ENCODE data around the gene TNFAIP8. TPM values are rescaled to one million over a fixed set of nuclear protein-coding genes. Genes with fewer than 3 reads are reported as not detected.

The TNFAIP8 gene
- total RNA-seq, 1 donor: 66.0 TPM

- DNase-seq (ENCODE audit: low read depth in 2 of 3, low spot score in 2 of 3): no peak
These were observed 10.2 kb downstream of the TNFAIP8 start for GRCh38 chr5:119365847-119366539.

- no peak for DNase-seq (ENCODE audit: low read depth in 2 of 3, low spot score in 2 of 3)
These were observed 10.7 kb downstream of the TNFAIP8 start for GRCh38 chr5:119366540-119366881.

DNA sequence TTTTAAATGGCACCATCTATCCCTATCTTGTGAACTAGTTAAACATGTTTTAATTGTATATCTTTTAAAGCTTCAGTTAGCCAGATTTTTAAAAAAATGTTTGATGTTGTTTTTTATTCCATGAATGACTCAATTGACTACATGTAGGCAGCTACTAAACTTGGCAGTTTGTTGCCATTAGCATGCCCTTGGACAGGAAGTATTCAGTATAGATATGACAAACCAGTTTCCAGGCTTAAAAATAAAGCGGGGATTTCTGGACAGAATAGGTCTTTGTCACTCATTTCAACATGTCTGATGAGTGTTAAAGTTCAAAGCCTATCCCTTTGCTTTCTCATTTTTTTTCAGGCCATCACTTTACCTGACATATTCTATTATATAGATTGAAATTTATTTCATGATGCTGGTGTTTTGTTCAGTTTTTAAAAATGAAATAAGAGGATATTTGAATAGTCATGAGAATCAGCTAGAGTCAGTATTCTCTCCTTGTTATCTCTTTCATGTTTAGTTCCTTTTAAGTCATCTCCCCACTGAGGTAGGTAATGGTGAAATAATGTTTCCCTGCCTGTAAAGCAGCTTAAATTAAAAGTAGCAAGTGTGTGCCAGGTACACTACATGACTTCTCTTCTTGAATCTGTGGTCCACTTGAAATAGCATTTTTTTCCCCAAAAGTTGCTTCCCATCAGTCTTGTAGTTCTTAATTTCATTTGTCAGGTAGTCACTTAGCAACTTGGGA, 11.9 kb downstream of the TNFAIP8 start:
- DNase-seq (ENCODE audit: low read depth in 2 of 3, low spot score in 2 of 3): peak in 2 of 3 donors; percentile 30 to 41

GRCh38 chr5:119368238-119368630, 12.4 kb downstream of the TNFAIP8 start:
- DNase-seq (ENCODE audit: low read depth in 2 of 3, low spot score in 2 of 3): peak in 2 of 3 donors; percentile 42 to 51

DNA sequence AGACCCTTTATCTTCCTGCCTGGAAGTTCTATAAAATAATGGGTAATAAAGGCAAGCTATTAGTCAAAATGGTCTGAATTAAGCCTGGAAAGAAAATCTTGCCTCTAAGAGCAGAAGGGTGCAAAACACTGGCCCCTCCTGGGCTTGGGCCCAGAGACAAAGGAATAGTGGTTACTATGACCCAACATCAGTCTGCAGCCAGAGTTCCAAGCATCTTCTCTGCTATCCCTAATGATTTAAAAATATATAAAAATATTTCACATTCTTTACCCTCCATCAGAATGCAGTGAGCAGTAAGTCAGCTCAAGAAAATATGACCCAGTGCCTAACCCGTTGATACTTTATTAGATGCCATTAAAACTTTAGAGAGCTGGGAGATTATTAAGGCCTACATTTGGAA, 14.7 kb downstream of the TNFAIP8 start:
- no peak for DNase-seq (ENCODE audit: low read depth in 2 of 3, low spot score in 2 of 3)

DNA sequence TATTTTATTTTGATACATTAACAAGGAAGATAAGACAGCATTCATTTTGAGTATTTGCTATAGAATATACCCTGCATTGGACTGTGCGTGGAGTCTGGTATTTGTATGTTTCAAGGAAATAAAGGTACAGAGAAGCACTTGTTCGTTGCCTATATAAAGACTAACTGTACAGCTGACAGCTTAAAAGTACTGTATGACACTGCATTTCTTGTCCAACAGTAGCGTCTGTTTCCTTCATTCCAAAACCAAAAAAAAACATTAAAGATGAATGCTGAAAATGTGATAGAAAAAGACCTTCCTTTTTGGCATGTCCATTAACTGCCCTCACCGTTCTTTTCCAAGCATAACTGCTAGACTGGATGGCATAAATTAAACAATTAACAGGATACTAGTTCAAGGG, 15.3 kb downstream of the TNFAIP8 start:
- peak in 1 of 3 donors; percentile 53 for DNase-seq (ENCODE audit: low read depth in 2 of 3, low spot score in 2 of 3)

- DNase-seq (ENCODE audit: low read depth in 2 of 3, low spot score in 2 of 3): no peak
These were observed 17.6 kb downstream of the TNFAIP8 start for GRCh38 chr5:119373449-119373858.

DNA sequence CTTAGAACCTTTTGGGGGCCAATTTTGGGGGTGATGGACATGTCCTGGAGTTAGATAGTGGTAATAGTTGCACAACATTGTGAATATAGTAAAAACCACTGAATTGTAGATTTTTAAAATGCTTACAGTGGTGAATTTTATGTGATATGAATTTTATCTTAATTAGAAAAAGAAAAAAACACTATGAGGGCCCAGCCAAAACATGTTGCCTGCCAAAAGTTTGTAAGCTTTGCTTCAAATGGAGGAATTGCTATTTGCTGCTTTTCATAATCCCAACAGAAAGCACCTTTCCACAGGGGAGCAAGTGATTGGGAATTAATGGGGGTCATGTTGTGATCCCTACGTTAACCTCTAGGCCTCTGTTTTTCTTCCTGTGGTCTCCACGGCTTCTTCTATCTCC, 19.1 kb downstream of the TNFAIP8 start:
- DNase-seq (ENCODE audit: low read depth in 2 of 3, low spot score in 2 of 3): no peak

DNA sequence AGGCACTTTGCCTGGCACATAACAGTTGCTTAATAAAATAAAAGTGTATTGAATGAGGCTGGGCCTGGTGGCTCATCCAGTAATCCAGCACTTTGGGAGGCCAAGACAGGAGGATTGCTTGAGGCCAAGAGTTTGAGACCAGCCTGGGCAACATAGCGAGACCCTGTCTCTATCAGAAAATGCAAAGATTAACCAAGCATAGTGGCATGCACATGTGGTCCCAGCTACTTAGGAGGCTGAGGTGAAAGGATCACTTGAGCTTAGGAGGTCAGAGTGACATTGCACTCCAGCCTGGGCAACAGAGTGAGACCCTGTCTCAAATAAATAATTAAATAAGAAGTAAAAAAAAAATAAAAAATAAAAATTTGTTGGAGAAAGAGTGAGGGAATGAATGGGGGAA, 21.2 kb downstream of the TNFAIP8 start:
- no peak for DNase-seq (ENCODE audit: low read depth in 2 of 3, low spot score in 2 of 3)

DNA sequence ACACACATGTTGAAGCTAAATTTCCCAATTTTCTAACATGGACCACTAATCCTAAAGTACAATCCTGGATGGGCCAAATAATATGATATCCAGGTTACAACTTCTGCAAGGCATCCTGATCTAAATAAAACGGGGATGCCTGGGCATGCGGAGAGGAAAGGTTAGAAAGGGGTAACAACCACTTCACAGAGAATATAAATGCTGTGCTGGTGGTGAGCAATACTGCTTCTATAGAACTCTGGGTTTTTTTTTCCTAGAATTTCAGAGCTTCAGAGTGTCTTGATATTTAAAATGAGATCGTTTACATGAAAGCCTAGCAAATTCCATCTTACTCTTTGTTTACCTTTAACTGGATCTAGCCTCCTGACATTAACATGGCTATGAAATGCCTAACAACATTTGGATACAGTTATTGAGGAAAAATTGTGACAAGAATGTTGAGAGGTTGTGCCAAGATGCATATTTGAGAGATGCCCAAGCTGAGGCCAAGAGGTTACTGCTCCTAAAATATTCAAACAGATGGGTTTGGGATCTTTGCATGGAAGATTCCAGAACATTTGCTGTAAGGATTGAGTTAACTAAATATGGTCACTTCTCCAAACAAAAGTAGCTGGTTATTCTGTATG, 22.4 kb downstream of the TNFAIP8 start:
- DNase-seq (ENCODE audit: low read depth in 2 of 3, low spot score in 2 of 3): no peak

GRCh38 chr5:119379096-119379495, 23.3 kb downstream of the TNFAIP8 start:
- no peak for DNase-seq (ENCODE audit: low read depth in 2 of 3, low spot score in 2 of 3)

DNA sequence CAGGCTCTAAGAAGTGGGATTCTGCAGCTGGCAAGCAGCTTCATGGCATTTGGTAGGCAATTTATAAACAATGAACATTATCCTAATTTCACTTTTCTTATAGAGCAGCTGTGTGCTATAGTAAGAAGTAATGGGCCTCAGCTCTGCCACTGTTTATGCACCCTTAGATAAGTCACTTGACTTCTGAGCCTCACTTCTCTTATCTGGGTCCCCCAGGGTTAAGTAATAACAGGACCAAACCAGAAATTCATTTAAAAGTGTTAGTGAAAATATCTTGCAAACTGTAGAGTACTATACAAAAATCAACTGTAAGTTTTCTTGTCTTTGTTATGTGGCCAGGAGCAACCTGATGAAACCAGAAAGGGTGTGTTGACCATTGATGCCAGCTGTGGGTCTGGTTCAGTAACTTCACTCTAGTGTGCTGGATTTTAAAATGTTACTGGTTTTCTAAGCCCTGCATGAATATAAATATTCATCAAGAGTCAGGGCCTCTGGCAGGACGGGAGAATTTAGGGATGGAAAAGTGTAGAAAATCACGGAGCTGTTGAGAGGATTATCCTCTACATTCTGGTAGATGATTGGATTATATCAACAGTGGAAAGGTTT, 24.2 kb downstream of the TNFAIP8 start:
- no peak for DNase-seq (ENCODE audit: low read depth in 2 of 3, low spot score in 2 of 3)

GRCh38 chr5:119382169-119382568, 26.4 kb downstream of the TNFAIP8 start:
- DNase-seq (ENCODE audit: low read depth in 2 of 3, low spot score in 2 of 3): no peak

- no peak for DNase-seq (ENCODE audit: low read depth in 2 of 3, low spot score in 2 of 3)
These were observed 27.2 kb downstream of the TNFAIP8 start for GRCh38 chr5:119383008-119383407.

DNA sequence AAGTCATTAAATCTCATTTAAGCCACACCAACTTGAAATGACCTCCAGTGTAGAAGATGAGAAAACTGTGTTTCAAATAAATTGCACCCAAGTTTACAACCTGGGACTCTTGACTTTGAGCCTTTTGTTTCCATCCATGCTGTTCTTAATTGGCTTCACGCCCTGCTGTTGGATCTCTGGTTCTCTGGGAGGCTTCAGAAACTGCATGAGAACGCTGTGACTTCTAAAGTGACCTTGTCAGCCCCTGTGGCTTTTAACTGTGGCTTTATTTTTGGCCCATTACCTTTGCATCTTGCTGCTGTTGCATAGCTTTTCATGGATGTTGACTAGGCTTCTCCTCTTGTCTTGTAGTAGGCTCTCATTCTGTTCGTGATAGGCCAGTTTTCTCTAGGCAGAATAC, 29.3 kb downstream of the TNFAIP8 start:
- DNase-seq (ENCODE audit: low read depth in 2 of 3, low spot score in 2 of 3): no peak

DNA sequence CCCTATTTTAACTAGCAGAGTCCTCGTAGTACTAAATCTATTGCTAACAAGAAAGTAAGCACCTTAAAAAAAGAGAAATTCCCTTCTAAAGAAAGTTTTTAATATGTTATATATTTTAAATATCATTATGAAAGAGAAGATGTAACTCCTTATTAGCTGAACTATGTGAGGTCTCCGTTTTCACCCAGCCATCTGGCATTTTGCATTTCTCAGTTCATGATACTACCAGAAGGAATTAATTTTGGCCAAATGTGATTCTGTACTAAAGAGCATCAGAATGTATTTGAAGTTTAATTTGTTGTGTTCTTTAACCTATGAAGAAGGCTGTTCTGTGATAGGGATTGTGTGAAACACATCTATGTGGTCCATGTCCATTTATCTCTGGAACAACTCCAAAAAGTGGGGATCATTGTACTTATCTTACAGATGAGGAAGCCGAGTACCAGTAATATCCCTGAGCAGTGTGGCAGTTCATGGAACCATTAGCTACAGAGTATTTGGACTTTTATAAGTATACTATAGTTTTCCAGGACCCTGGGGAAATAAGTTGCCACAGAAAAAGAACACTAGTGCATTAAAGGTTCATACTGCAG, 29.8 kb downstream of the TNFAIP8 start:
- no peak for DNase-seq (ENCODE audit: low read depth in 2 of 3, low spot score in 2 of 3)

GRCh38 chr5:119386596-119387344, 31.0 kb downstream of the TNFAIP8 start:
- DNase-seq (ENCODE audit: low read depth in 2 of 3, low spot score in 2 of 3): no peak

DNA sequence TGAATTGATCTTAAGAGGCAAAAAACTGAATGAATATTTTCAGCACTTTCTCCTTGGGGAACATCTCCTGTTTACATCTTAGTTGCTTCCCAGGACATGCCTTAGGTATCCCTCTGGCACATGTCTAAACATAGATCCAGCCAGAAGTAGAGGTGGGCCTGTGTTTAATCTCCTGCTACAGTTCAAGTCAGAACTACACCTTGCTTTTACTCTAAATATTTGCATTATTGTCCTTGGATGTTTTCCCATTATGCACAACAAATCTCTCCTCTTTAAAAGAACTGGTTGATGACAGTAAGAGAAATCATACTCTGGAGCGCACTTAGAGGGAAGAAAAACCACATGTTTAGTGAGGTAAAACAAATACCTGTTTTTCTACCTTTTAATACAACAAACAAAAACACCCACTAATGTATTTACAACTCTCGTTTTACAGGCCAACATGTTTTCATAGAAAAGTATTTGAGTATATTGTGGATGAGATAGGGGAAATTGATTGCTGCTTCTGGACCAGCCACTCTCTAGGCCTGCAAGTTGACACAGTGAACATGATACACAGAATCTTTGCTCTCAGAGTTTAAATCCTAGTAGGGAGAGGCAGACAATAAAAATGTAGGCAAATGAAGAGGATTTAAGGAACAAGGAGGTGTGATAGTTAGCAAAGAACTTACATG, 32.3 kb downstream of the TNFAIP8 start:
- DNase-seq (ENCODE audit: low read depth in 2 of 3, low spot score in 2 of 3): no peak

DNA sequence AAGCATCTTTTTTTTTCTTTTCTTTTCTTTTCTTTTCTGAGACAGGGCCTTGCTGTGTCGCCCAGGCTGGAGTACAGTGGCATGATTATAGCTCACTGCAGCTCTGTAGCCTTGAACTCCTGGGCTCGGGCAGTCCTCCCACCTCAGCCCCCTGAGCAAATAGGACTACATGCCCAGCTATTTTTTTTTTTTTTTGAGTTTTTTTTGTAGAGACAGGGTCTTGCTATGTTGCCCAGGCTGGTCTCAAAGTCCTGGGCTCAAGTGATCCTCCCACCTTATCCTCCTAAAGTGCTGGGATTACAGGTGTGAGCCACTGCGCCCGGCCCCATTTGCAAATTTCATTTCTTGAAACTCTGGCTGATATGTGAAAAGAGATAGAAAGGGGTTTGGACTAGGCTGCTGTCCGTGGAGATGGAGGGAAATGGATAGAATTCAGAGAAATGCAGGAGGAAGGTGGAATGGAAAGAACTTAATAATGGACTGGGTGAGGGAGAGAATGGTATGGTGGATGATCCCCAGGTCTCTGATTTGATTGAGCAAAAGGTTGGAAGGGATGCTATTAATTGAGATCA, 32.9 kb downstream of the TNFAIP8 start:
- no peak for DNase-seq (ENCODE audit: low read depth in 2 of 3, low spot score in 2 of 3)

Data from hematopoietic multipotent progenitor cell (in vitro differentiated cells).